CD1c-positive myeloid dendritic cell (primary cell): ENCODE results near the gene CFAP74.

Experiments used
- DNase-seq: peaks from one replicate; pipeline ENCODE4 v3.0.0-alpha.2; 2016; ENCODE audit errors: extremely low spot score

Gene CFAP74

GRCh38 chr1:1968767-1969504 lies 34.6 kb downstream of the CFAP74 start:
- no peak for DNase-seq

DNA sequence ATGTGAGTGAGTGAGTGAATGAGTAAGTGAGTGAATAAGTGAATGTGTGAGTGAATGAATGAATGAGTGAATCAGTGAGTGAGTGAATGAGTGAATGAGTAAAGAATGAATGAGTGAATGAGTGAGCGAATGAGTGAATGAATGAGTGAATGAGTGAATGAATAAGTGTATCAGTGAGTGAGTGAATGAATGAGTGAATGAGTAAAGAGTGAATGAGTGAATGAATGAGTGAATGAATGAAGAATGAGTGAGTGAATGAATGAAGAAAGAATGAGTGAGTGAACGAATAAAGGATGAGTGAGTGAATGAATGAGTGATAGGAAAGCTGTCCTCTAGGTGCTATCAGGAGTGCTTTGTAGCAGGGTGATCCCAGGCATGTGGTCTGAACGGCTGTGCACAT lies 35.7 kb downstream of the CFAP74 start:
- DNase-seq, result no peak

GRCh38 chr1:1967151-1967550 lies 36.4 kb downstream of the CFAP74 start:
- peak; percentile 11 for DNase-seq

- peak; percentile 54 for DNase-seq
Measured at GRCh38 chr1:1966071-1966740, 37.4 kb downstream of the CFAP74 start.

DNA sequence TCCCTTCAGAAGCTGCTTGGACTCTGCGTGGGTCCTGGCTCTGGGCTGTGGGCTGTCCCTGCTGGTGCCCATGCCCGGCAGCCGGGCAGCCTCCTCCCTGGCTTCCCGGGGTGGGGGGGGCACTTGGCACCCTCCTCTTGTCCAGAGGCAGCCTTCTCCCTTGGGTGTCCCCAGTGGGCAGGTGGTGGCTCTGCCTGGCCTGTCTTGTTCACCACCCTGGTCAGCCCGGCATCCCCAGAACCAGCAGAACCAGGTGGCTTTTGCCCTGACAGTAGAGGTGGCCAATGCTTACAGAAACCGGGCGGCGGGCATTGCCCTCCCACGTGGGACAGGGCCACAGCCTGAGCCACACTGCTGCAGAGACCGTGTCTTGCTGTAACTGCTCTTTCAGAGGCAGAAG lies 38.0 kb downstream of the CFAP74 start:
- DNase-seq, result no peak

DNA sequence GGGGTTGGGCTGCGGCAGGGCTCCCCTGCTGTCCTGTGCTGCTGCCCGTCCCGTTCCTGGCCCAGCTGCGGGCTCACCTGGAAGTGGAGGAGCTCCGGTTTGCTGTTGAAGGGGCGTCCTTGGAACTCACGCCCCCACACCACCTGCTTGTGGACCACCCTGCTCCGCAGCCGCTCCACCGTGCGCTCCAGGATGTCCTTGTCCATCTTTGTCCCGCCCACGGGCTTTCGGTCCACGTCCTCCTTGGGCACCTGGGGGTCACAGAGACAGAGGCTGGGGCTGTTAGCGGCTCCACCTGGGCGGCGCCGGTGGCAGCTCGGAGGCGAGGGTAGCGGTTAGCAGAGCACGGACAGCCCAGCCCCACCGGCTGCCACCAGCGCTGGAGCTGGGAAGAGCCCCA lies 38.8 kb downstream of the CFAP74 start:
- DNase-seq, result no peak

DNA sequence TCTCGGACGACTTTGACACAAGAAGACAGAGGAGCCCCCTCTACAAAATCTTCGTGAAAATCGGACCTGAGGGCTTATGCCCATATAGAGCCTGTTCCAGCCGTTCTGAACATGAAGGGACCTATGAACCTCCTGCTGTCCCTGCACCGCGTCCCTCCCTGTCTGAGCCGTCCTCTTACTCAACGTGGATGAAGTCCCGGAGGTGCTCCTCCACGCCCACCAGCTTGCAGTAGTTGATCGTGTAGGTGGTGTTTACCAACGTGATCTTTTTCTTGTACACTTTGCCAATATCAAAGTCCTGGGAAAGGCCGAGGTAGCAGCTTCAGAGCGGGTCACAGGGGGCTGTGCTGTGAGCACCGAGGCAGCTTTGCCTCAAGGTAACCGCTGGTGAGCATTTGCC lies 40.0 kb downstream of the CFAP74 start:
- no peak for DNase-seq

GRCh38 chr1:1962752-1963151 lies 40.8 kb downstream of the CFAP74 start:
- no peak for DNase-seq

GRCh38 chr1:1960480-1961196 lies 42.9 kb downstream of the CFAP74 start:
- no peak for DNase-seq

- DNase-seq, result peak; percentile 64
Measured at GRCh38 chr1:1959840-1960479, 43.6 kb downstream of the CFAP74 start.

GRCh38 chr1:1959459-1959839 lies 44.1 kb downstream of the CFAP74 start:
- DNase-seq, result no peak

DNA sequence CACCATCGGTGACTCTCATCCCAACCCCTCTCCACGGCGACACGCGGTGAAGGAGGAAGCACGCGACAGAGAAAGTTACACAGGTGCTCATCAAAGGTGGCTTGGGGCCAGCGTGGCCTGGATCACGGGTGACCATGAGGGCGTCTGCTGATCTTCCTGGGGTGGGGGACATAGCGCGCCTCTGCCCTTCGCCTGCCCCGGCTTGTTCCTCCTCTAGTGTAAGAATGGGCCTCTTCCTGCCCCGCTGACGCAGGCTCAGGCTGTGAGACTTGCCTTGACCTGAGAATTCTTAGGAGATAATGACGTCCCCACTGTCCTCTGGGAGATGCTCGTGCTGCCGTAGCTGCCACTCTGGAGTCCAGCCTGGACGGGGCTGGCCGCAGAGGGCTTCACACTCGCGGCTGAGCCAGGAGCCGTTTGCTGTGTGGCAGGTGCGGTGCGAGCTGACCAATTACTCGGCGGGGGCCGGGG lies 45.5 kb downstream of the CFAP74 start:
- no peak for DNase-seq

DNA sequence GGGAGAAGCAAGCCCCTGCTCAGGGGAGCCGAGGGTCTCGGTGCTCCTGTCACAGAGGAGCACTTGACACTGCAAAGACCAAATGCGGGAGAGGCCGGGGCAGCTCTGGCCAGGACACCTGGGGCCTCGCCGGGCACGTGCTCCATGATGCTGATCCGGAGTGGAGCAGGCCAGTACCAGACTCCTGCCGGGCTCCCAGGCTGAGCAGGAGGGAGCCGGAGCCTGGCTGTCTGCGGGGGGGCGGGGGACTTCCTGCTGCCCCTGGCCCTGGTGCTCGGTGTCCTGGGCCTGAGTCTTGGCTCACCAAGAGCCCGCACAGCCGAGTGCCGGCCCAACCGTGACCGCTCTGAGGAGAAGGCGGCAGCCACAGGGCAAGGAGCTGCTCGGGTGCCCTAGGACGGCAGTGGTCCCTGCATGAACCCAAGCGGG lies 46.0 kb downstream of the CFAP74 start:
- DNase-seq, result no peak

DNA sequence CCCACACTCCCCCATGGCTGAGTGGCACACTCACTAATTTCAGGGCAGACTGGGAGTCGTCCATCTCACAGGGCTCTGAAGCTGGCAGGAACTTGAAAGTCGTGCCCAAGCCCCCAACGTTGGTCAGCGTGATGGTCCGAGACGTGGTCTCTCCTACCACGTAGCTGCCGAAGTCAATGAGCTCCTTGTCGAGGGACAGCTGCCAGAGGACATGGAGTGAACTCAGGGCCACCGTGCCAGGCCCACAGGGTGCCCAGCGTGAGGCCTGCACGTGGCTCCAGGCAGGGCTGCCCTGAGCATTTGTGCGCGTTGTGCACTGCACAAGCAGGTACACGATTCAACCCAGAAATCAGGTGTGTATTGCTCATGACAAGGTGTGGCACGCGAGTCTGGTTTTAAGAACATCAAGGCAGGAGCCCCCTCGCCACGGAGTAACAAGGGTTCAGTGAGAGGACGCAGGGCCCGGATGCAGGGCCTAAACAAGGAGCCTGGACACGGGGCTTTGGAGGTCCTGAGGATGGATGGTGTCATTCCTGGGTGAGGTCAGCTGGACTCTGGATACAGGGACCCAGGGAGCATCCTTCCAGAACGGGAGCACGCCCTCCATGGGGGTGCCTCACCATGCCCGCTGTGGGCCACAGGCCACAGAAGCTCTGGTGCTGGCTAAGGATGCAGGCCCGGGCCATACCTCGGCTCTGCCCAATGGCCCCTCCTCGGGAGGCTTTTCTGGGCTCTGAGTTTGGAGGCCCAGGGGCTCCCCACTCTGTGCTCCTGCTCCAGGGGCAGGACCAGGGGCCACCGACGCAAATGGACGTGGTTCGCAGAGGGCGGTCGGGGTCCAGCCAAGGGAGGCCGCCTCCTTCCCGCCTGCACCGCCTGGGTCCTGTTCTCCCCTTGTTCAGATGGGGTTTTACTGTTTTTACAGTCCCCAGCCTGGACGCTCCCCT lies 46.7 kb downstream of the CFAP74 start:
- DNase-seq, result no peak

DNA sequence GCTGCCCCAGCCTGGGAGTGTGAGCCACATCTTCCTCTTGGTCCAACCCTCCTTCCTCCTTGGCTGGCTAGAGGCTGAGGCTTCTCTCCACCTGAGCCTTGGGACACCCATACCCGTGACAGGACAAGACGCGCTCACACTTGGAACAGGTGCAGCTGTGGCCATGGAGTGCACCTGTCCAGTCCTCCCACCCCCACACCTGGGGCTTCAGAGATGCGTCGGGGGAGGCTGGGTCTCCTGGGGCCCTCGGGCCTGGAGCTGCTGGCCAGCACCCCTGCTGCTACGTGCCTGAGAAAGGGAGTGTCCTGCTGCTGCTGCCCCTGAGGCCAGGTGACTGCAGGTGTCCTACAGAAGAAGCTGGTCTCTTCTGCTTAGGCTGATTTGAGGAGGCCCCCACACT lies 47.5 kb downstream of the CFAP74 start:
- DNase-seq, result no peak

DNA sequence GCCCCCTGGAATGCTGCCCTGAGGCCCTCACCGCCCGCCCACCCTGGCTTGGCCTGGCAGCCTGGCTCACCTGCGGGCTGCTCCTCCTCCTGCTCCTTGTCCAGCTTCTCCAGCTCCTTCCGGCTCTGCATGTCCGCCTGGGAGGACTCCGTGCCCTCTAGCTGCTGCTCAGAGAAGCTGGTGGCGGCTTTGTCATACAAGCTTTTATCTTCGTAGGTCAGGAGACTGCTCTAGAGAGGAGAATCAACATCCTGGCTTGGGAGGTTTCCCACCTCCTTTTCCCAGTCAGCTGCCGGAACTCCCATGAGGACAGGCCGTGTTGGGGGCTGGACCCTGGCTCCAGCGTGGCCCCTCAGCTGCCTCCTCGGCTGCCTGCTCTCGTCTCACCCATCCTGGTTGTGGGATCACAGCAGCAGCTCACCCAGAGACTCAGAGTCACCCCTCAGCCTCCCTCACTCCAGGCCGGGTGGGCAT lies 47.9 kb downstream of the CFAP74 start:
- no peak for DNase-seq

GRCh38 chr1:1954831-1955441 lies 48.6 kb downstream of the CFAP74 start:
- DNase-seq, result no peak

DNA sequence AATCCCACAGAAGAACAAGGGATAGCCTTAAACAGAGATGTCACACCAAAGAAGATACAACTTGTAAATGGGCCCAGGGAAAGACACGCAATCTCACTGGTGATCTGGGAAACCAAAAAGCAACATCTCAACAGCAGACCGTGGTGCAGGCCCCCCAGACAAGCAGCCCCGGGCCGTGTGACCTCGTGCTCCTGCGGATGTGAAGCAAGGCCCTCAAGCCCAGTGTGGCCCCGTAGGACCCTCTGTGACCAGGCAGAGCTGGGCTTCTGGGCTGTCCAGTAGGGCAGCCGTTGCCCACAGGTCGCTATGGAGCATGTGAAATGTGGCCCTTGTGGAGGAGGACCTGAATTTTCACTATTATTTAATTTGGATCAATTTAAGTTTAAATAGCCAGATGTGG lies 49.6 kb downstream of the CFAP74 start:
- no peak for DNase-seq

DNA sequence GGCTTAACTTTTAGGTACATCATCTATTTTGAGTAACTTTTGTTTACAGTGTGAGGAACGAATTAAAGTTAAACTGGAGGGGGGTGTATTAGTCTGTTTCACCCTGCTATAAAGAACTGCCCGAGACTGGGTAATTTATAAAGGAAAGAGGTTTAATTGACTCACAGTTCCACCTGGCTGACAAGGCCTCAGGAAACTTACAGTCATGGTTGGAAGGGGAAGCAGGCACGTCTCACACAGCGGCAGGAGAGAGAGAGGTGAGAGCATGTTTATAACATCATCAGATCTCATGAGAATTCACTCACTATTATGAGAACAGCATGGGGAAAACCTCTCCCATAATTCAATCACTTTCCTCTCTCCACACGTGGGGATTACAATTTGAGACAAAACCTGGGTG lies 52.6 kb downstream of the CFAP74 start:
- no peak for DNase-seq

GRCh38 chr1:1948783-1949182 lies 54.8 kb downstream of the CFAP74 start:
- no peak for DNase-seq

DNA sequence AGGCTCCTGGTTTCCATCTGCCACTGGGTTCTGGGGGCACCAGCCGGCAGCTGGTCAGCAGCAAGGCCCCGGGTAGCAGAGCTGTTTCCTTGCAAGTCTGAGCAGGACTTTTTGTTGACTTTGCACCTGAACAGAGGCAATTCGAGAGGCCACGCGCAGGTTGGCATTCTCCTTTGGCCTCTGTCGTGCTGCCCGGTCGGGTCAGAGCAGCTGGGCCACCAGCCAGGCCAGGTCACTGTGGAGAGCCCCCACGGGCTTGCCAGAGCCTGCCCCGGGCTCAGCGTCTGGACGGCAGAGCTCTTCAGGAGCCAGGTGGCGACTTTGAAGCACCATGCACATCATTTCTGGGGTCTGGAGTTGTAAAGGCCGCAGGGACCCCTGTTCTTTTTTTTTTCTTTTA lies 56.1 kb downstream of the CFAP74 start:
- no peak for DNase-seq
